K562 (cell line): ENCODE results near the gene ARAF. TPM values are rescaled to one million over a fixed set of nuclear protein-coding genes. Genes with fewer than 3 reads are reported as not detected.
A peak's percentile ranks its signal among the peaks of the same experiment; 100 is the strongest.

Source experiments
- ATAC-seq: fragments of 200-7000 bp; cut with Tn5 transposase; 3 replicates; pipeline ENCODE4 v1.9.1; 2020; ENCODE audit warnings: moderate library complexity
- BruUV-seq: library from RNA; stranded (reverse); fragments of 400-500 nt; replicated peaks from 2 replicates; lab custom pipeline; 2021; lab: Mats Ljungman, UMichigan
- CTCF ChIA-PET: fragments of 300-600 bp; formaldehyde crosslinking; extraction: SDS; loops from one replicate; lab custom pipeline; 2021; ENCODE audit warnings: low intra/inter-chr PET ratio; lab: Yijun Ruan, JAX
- POLR2A ChIA-PET: fragments of 300-600, 350-650 bp; sonication (Branson Sonifier 250); formaldehyde crosslinking; extraction: SDS; loops from one replicate; lab custom pipeline; 2021; ENCODE audit warnings: antibody characterized with exemption, inconsistent platforms; lab: Yijun Ruan, JAX
- DNase-seq, 4 experiments: peaks; one replicate each; pipeline versions ENCODE4 v3.0.0 to v3.0.0-alpha.2; 2011 to 2018; ENCODE audit warnings: low spot score in 3 of 4, mixed read lengths in 3 of 4; ENCODE audit errors: extremely low read depth in 1 of 4
- FAIRE-seq: peaks from 2 replicates; lab custom pipeline; 2011; peaks lifted over from hg19 to GRCh38; lab: Jason Lieb, UNC
- H2AFZ ChIP-seq: 2 replicates; pipeline ENCODE4 v1.6.0; 2011; ENCODE audit warnings: low read depth, low read length, control low read depth, inconsistent platforms
- H3K27ac ChIP-seq: fragments of 200-600 bp; 3 replicates; pipeline ENCODE4 v1.8.0; 2011; ENCODE audit warnings: low read depth, mild to moderate bottlenecking, control low read depth, inconsistent platforms, low read length, moderate library complexity, mixed read lengths; ENCODE audit errors: extremely low read depth
- H3K27me3 ChIP-seq, 2 experiments: fragments of 300-600 bp in 1 of 2; 2 replicates in 1 of 2; 3 replicates in 1 of 2; pipeline versions ENCODE4 v1.6.0 to v1.8.0; 2011; ENCODE audit warnings: inconsistent platforms in 2 of 2, low read length in 2 of 2, mild to moderate bottlenecking in 1 of 2, mixed read lengths in 1 of 2, moderate library complexity in 1 of 2; ENCODE audit not compliant: control insufficient read depth in 2 of 2, insufficient read depth in 2 of 2
- H3K36me3 ChIP-seq: fragments of 300-600 bp; 3 replicates; pipeline ENCODE4 v1.8.0; 2011; ENCODE audit warnings: mild to moderate bottlenecking, low read length, inconsistent platforms; ENCODE audit not compliant: control insufficient read depth, insufficient read depth
- H3K4me1 ChIP-seq, 2 experiments: fragments of 200-600 bp in 1 of 2; replicated peaks in 1 of 2; 2 replicates in 1 of 2; 3 replicates in 1 of 2; pipeline versions ENCODE4 v1.5.1 to v1.8.0; 2011; ENCODE audit warnings: inconsistent platforms in 2 of 2, low read length in 2 of 2, mild to moderate bottlenecking in 1 of 2, mixed read lengths in 1 of 2, moderate library complexity in 1 of 2; ENCODE audit not compliant: control insufficient read depth in 2 of 2, insufficient read depth in 2 of 2
- H3K4me2 ChIP-seq: 2 replicates; pipeline ENCODE4 v1.6.1; 2011; ENCODE audit warnings: low read length, control low read depth, inconsistent platforms, mixed read lengths; ENCODE audit not compliant: insufficient read depth
- H3K4me3 ChIP-seq: fragments of 200-600 bp; sonication (generic), shearing (Covaris generic); 2 replicates; pipeline ENCODE4 v1.5.1; 2016; ENCODE audit warnings: control low read depth, inconsistent platforms
- H3K79me2 ChIP-seq: fragments of 200-600 bp; 3 replicates; pipeline ENCODE4 v1.8.0; 2011; ENCODE audit warnings: low read length, inconsistent platforms; ENCODE audit not compliant: control insufficient read depth, insufficient read depth
- H3K9ac ChIP-seq, 2 experiments: 2 replicates each; pipeline versions ENCODE4 v1.6.0 to v1.6.1; 2011; ENCODE audit warnings: low read depth in 2 of 2, low read length in 2 of 2, control low read depth in 1 of 2, inconsistent platforms in 1 of 2, mild to moderate bottlenecking in 1 of 2, mixed read lengths in 1 of 2; ENCODE audit not compliant: insufficient read depth in 1 of 2
- H3K9me1 ChIP-seq: one replicate; pipeline ENCODE4 v1.6.0; 2011; ENCODE audit warnings: inconsistent platforms, mild to moderate bottlenecking, low read length, moderate library complexity; ENCODE audit not compliant: control insufficient read depth, insufficient read depth
- H3K9me3 ChIP-seq: replicated peaks from 2 replicates; pipeline ENCODE4 v1.5.1; 2011; ENCODE audit warnings: low read depth, low read length, inconsistent platforms; ENCODE audit not compliant: control insufficient read depth, insufficient read depth
- H4K20me1 ChIP-seq: replicated peaks from 2 replicates; pipeline ENCODE4 v1.6.1; 2011; ENCODE audit warnings: low read length, inconsistent platforms, mixed read lengths; ENCODE audit not compliant: control insufficient read depth, insufficient read depth
- CBFA2T2 ChIP-seq: fragments of 450-650 bp; conservative IDR thresholded peaks from 2 replicates; pipeline ENCODE4 v1.6.1; 2017; ENCODE audit warnings: mild to moderate bottlenecking
- ILK ChIP-seq: fragments of 450-650 bp; IDR thresholded peaks from 2 replicates; pipeline ENCODE4 v1.6.1; 2016; ENCODE audit warnings: missing genetic modification characterization, low read depth, mild to moderate bottlenecking, missing compliant biosample characterization, moderate library complexity, borderline replicate concordance
- MAFF ChIP-seq: IDR thresholded peaks from 2 replicates; pipeline ENCODE4 v1.6.1; 2012; ENCODE audit warnings: low read length, improper control_type of control experiment
- PTBP1 ChIP-seq: fragments of 200-400 bp; formaldehyde crosslinking; IDR thresholded peaks from 2 replicates; pipeline ENCODE4 v1.6.1; 2017; ENCODE audit warnings: low read depth, low read length
- SP1 ChIP-seq: sonication (generic); formaldehyde crosslinking; IDR thresholded peaks from 2 replicates; pipeline ENCODE4 v1.8.1; 2022; ENCODE audit warnings: mild to moderate bottlenecking, missing genetic modification reagents
- ZNF143 ChIP-seq: sonication (generic); formaldehyde crosslinking; IDR thresholded peaks from 2 replicates; pipeline ENCODE4 v1.9.0; 2022; ENCODE audit warnings: mild to moderate bottlenecking, missing genetic modification reagents
- ZNF384 ChIP-seq: IDR thresholded peaks from 2 replicates; pipeline ENCODE4 v1.6.1; 2012; ENCODE audit warnings: low read depth, low read length, improper control_type of control experiment
- ZNF41 ChIP-seq: fragments of 250-450 bp; sonication (Bioruptor Pico); conservative IDR thresholded peaks from 2 replicates; pipeline ENCODE4 v1.4.0; 2020; ENCODE audit warnings: mild to moderate bottlenecking
- ZNF644 ChIP-seq: fragments of 200-800 bp; sonication (Bioruptor generic); IDR thresholded peaks from 2 replicates; pipeline ENCODE4 v1.6.1; 2016; ENCODE audit warnings: low read depth, missing genetic modification characterization, missing compliant biosample characterization
- ZNF77 ChIP-seq: fragments of 250-450 bp; sonication (Bioruptor Pico); IDR thresholded peaks from 2 replicates; pipeline ENCODE4 v1.5.0; 2020
- WGBS: fragments of 100-300 bp; shearing (Covaris generic); methylation state at CpG from one replicate; pipeline ENCODE4 v1.1.6; 2016; ENCODE audit warnings: low coverage, mixed read lengths; ENCODE audit not compliant: insufficient coverage; ENCODE audit errors: missing lambda C conversion rate; 5-methylcytosine and 5-hydroxymethylcytosine counted together
- in situ Hi-C: fragments of 300-500 bp; cut with MboI; formaldehyde crosslinking; loops from 4 replicates; pipeline ENCODE4 v1.15.0; 2018; ENCODE audit warnings: inconsistent platforms, mixed read lengths
- intact Hi-C: fragments of 100-400 bp; cut with micrococcal nuclease; formaldehyde crosslinking; loops from 2 replicates; pipeline ENCODE4 v1.14.2; 2022
- polyA plus RNA-seq, 8 experiments: library from polyadenylated mRNA; depleted of rRNA in 4 of 8; stranded (reverse) in 5 of 8; unstranded in 3 of 8; fragments of >200 nt; fragmentation: Nextera tagmentation in 2 of 8; fragmentation: Illumina TruSeq in 1 of 8; extraction: Ambion mirVana in 2 of 8; extraction: Trizol in 1 of 8; gene quantifications; 2 replicates each; pipeline versions ENCODE4 v1.2.1 to v1.2.3, GENCODE V29; 2011 to 2014; ENCODE audit warnings: inconsistent platforms in 1 of 8, missing spikeins in 1 of 8
- total RNA-seq, 7 experiments: library from RNA; depleted of rRNA in 6 of 7; stranded (reverse); fragments of >200 nt in 6 of 7; fragmentation: Illumina TruSeq in 2 of 7; extraction: Trizol in 2 of 7; gene quantifications; 2 replicates each; pipeline versions ENCODE4 v1.2.1 to v1.2.3, GENCODE V29; 2011 to 2021; ENCODE audit warnings: low replicate concordance in 1 of 7
- TF ChIP-seq, protein P1 (sequence below): fragments of 450-650 bp; IDR thresholded peaks from 2 replicates; pipeline ENCODE4 v1.6.1; 2016; ENCODE audit warnings: low read depth
- TF ChIP-seq, protein P2 (sequence below): fragments of 450-650 bp; formaldehyde crosslinking; IDR thresholded peaks from 2 replicates; pipeline ENCODE4 v1.4.0; 2020; ENCODE audit warnings: mild to moderate bottlenecking, moderate library complexity
- TF ChIP-seq, protein P3 (sequence below): fragments of 450-650 bp; IDR thresholded peaks from 2 replicates; pipeline ENCODE4 v1.7.0; 2016; ENCODE audit warnings: borderline replicate concordance

Gene ARAF
- total and polyA plus RNA-seq, 9 of the 15 experiments (the other 6 are each of a cell fraction or from before 2014, with no cell fraction given): 5.5 to 70.0 (median 29.4) TPM

DNA sequence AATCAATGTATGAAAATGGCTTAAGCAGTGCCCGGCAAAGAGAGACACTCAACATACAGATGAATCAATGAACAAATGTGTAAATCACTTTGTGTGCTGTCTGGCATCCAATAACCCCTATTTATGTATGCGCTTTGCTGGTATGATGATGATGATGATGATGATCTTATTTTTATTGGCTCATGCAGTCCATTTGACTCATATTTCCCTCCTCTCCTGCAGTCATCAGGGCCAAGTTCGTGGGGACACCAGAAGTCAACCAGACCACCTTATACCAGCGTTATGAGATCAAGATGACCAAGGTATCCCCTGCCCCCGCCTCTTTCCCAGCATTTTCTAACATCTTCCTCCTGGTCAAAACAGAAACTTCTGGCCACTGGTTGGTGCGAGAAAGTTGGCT, 23.7 kb downstream of the ARAF start:
- Histone ChIP-seq H3K9me3 (no peaks in the 10 kb centered on the region), H3K9me1 (no peaks in the 10 kb centered on the region), H3K36me3 (peaks cover 36% of the 10 kb centered on the region; the same call in 2 of the 3 replicates), H3K79me2 (peaks cover 29% of the 10 kb centered on the region), H2AFZ (no peak overlapping the region), H3K9ac (no peak overlapping the region), H3K27ac (no peak overlapping the region), H4K20me1 (no peaks in the 10 kb centered on the region), H3K4me1 (peaks cover 14 to 22% of the 10 kb centered on the region in 2 experiments; a peak in 4 of 5 replicates), H3K27me3 (no peaks in the 10 kb centered on the region), H3K4me2 (peak overlapping the region; percentile 85; the same call in 1 of the 2 replicates), H3K4me3 (no peak overlapping the region)
- POLR2A ChIA-PET: no interaction called here
- ATAC-seq (no peak), FAIRE-seq (no peak), DNase-seq (no peak)
- no TSS peak for BruUV-seq
- CTCF ChIA-PET: no interaction called here
- intact Hi-C loops (loop anchor here (5.0 kb wide), 1 partner anchor 33 kb away; the partner anchor contains the start of gene SYN1), in situ Hi-C loops (no loop called here)
- 85% methylated on average over 6 of the region's 6 CpGs for WGBS
- TF ChIP-seq, protein P1, sequence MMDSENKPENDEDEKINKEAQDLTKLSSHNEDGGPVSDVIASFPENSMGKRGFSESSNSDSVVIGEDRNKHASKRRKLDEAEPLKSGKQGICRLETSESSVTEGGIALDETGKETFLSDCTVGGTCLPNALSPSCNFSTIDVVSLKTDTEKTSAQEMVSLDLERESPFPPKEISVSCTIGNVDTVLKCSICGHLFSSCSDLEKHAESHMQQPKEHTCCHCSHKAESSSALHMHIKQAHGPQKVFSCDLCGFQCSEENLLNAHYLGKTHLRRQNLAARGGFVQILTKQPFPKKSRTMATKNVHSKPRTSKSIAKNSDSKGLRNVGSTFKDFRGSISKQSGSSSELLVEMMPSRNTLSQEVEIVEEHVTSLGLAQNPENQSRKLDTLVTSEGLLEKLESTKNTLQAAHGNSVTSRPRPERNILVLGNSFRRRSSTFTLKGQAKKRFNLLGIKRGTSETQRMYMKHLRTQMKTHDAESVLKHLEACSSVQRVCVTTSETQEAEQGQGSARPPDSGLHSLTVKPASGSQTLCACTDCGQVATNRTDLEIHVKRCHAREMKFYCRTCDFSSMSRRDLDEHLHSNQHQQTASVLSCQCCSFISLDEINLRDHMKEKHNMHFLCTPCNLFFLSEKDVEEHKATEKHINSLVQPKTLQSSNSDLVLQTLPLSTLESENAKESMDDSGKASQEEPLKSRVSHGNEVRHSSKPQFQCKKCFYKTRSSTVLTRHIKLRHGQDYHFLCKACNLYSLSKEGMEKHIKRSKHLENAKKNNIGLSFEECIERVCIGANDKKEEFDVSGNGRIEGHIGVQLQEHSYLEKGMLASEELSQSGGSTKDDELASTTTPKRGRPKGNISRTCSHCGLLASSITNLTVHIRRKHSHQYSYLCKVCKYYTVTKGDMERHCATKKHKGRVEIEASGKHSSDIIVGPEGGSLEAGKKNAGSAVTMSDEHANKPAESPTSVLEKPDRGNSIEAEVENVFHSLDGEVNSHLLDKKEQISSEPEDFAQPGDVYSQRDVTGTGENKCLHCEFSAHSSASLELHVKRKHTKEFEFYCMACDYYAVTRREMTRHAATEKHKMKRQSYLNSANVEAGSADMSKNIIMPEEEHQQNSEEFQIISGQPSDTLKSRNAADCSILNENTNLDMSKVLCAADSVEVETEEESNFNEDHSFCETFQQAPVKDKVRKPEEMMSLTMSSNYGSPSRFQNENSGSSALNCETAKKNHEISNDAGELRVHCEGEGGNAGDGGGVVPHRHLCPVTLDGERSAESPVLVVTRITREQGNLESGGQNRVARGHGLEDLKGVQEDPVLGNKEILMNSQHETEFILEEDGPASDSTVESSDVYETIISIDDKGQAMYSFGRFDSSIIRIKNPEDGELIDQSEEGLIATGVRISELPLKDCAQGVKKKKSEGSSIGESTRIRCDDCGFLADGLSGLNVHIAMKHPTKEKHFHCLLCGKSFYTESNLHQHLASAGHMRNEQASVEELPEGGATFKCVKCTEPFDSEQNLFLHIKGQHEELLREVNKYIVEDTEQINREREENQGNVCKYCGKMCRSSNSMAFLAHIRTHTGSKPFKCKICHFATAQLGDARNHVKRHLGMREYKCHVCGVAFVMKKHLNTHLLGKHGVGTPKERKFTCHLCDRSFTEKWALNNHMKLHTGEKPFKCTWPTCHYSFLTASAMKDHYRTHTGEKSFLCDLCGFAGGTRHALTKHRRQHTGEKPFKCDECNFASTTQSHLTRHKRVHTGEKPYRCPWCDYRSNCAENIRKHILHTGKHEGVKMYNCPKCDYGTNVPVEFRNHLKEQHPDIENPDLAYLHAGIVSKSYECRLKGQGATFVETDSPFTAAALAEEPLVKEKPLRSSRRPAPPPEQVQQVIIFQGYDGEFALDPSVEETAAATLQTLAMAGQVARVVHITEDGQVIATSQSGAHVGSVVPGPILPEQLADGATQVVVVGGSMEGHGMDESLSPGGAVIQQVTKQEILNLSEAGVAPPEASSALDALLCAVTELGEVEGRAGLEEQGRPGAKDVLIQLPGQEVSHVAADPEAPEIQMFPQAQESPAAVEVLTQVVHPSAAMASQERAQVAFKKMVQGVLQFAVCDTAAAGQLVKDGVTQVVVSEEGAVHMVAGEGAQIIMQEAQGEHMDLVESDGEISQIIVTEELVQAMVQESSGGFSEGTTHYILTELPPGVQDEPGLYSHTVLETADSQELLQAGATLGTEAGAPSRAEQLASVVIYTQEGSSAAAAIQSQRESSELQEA: no peak
- TF ChIP-seq PTBP1: no peak
- TF ChIP-seq ZNF77 (CRISPR knock-in tag): no peak
- no peak for TF ChIP-seq ILK
- no peak for TF ChIP-seq ZNF384
- TF ChIP-seq ZNF644 (tag): no peak
- TF ChIP-seq CBFA2T2: no peak
- TF ChIP-seq, protein P2, sequence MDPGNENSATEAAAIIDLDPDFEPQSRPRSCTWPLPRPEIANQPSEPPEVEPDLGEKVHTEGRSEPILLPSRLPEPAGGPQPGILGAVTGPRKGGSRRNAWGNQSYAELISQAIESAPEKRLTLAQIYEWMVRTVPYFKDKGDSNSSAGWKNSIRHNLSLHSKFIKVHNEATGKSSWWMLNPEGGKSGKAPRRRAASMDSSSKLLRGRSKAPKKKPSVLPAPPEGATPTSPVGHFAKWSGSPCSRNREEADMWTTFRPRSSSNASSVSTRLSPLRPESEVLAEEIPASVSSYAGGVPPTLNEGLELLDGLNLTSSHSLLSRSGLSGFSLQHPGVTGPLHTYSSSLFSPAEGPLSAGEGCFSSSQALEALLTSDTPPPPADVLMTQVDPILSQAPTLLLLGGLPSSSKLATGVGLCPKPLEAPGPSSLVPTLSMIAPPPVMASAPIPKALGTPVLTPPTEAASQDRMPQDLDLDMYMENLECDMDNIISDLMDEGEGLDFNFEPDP (CRISPR knock-in tag): no peak
- TF ChIP-seq MAFF: no peak
- no peak for TF ChIP-seq ZNF41 (CRISPR knock-in tag)
- TF ChIP-seq, protein P3, sequence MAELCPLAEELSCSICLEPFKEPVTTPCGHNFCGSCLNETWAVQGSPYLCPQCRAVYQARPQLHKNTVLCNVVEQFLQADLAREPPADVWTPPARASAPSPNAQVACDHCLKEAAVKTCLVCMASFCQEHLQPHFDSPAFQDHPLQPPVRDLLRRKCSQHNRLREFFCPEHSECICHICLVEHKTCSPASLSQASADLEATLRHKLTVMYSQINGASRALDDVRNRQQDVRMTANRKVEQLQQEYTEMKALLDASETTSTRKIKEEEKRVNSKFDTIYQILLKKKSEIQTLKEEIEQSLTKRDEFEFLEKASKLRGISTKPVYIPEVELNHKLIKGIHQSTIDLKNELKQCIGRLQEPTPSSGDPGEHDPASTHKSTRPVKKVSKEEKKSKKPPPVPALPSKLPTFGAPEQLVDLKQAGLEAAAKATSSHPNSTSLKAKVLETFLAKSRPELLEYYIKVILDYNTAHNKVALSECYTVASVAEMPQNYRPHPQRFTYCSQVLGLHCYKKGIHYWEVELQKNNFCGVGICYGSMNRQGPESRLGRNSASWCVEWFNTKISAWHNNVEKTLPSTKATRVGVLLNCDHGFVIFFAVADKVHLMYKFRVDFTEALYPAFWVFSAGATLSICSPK: no peak
- TF ChIP-seq SP1 (CRISPR knock-in tag): no peak
- TF ChIP-seq ZNF143: no peak
